OCI-LY3 (cell line): Measurements from ENCODE around the gene SUPV3L1.

Experiments used
- H2AFZ ChIP-seq: fragments of 200-600, 300-600 bp; shearing (Covaris generic); 2 replicates; pipeline ENCODE4 v1.6.0; 2014; ENCODE audit warnings: antibody characterized with exemption, low read depth, low read length
- H3K27ac ChIP-seq: fragments of 200-600, 300-600 bp; sonication (generic); 2 replicates; pipeline ENCODE4 v1.5.1; 2014; ENCODE audit warnings: mild to moderate bottlenecking, low read length, moderate library complexity, mixed read lengths
- H3K27me3 ChIP-seq: fragments of 200-600, 300-600 bp; sonication (generic); 2 replicates; pipeline ENCODE4 v1.6.1; 2014; ENCODE audit warnings: low read depth, low read length, mixed read lengths
- H3K36me3 ChIP-seq: fragments of 200-600, 300-600 bp; sonication (generic); replicated peaks from 2 replicates; pipeline ENCODE3; 2014; ENCODE audit warnings: low read depth, low read length, mixed read lengths
- H3K4me1 ChIP-seq: fragments of 300-600, 200-600 bp; sonication (generic); 2 replicates; pipeline ENCODE4 v1.6.1; 2014; ENCODE audit warnings: low read length, mixed read lengths
- H3K4me2 ChIP-seq: fragments of 200-600, 300-600 bp; sonication (generic); 2 replicates; pipeline ENCODE4 v1.6.1; 2014; ENCODE audit warnings: low read length, mixed read lengths
- H3K4me3 ChIP-seq: fragments of 300-600, 200-600 bp; sonication (generic); 2 replicates; pipeline ENCODE4 v1.5.1; 2014; ENCODE audit warnings: antibody characterized with exemption, mild to moderate bottlenecking, low read length, moderate library complexity
- H3K79me2 ChIP-seq: fragments of 300-600, 200-600 bp; shearing (Covaris generic); 2 replicates; pipeline ENCODE4 v1.6.1; 2014; ENCODE audit warnings: mild to moderate bottlenecking, low read length, mixed read lengths
- H3K9ac ChIP-seq: fragments of 300-600, 200-600 bp; shearing (Covaris generic); 2 replicates; pipeline ENCODE4 v1.6.0; 2014; ENCODE audit warnings: mild to moderate bottlenecking, low read length, moderate library complexity
- H3K9me3 ChIP-seq: fragments of 200-600, 300-600 bp; shearing (Covaris generic); 2 replicates; pipeline ENCODE4 v1.6.1; 2014; ENCODE audit warnings: low read length, mixed read lengths; ENCODE audit not compliant: insufficient read depth
- H4K20me1 ChIP-seq: fragments of 200-600, 300-600 bp; sonication (generic); 2 replicates; pipeline ENCODE4 v1.6.1; 2016; ENCODE audit warnings: low read length, mixed read lengths; ENCODE audit not compliant: insufficient read depth
- CTCF ChIP-seq: fragments of 200-600, 300-600 bp; sonication (generic); IDR thresholded peaks from 2 replicates; pipeline ENCODE4 v1.5.1; 2014; ENCODE audit warnings: antibody characterized with exemption, low read length, low read depth
- EZH2phosphoT487 ChIP-seq: fragments of 200-600 bp; shearing (Covaris generic); IDR thresholded peaks from 2 replicates; pipeline ENCODE4 v1.6.1; 2018; ENCODE audit warnings: antibody characterized with exemption, mixed run types, low read depth

Gene SUPV3L1

GRCh38 chr10:69240455-69240854 lies 60.4 kb downstream of the SUPV3L1 start:
- no peak overlapping the region for H3K4me2 ChIP-seq
- TF ChIP-seq EZH2phosphoT487 (no peak), CTCF (no peak)
- no peaks in the 10 kb centered on the region for H3K9me3 ChIP-seq
- H3K4me1 ChIP-seq, result no peaks in the 10 kb centered on the region
- H3K79me2 ChIP-seq, result no peaks in the 10 kb centered on the region
- no peak overlapping the region for H2AFZ ChIP-seq
- no peak overlapping the region for H3K27ac ChIP-seq
- H4K20me1 ChIP-seq, result no peaks in the 10 kb centered on the region
- no peak overlapping the region for H3K4me3 ChIP-seq
- H3K9ac ChIP-seq, result no peak overlapping the region
- H3K36me3 ChIP-seq, result no peaks in the 10 kb centered on the region
- no peaks in the 10 kb centered on the region for H3K27me3 ChIP-seq

DNA sequence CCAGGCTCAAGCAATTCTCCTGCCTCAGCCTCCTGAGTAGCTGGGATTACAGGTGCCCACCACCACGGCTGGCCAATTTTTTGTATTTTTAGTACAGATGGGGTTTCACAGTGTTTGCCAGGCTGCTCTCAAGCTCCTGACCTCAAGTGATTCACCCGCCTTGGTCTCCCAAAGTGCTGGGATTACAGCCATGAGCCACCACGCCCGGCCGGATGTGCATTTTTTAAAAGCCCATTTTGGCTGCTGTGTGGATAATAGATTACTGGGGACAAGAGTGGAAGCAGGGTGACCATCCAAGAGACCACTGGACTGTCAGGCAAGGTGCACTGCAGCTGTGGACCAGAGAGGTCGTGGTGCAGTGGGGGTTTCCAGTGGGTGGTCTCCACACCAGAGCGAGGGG lies 61.5 kb downstream of the SUPV3L1 start:
- TF ChIP-seq EZH2phosphoT487 (no peak), CTCF (no peak)
- H2AFZ ChIP-seq, result no peak overlapping the region
- no peaks in the 10 kb centered on the region for H3K4me1 ChIP-seq
- no peaks in the 10 kb centered on the region for H3K9me3 ChIP-seq
- no peaks in the 10 kb centered on the region for H3K36me3 ChIP-seq
- H3K27me3 ChIP-seq, result no peaks in the 10 kb centered on the region
- H4K20me1 ChIP-seq, result no peaks in the 10 kb centered on the region
- H3K9ac ChIP-seq, result no peak overlapping the region
- no peak overlapping the region for H3K4me2 ChIP-seq
- H3K79me2 ChIP-seq, result no peaks in the 10 kb centered on the region
- H3K27ac ChIP-seq, result no peak overlapping the region
- no peak overlapping the region for H3K4me3 ChIP-seq

- Histone ChIP-seq H3K4me3 (no peak overlapping the region), H3K9ac (no peak overlapping the region), H3K79me2 (no peaks in the 10 kb centered on the region), H3K27ac (no peak overlapping the region), H3K4me1 (no peaks in the 10 kb centered on the region), H4K20me1 (no peaks in the 10 kb centered on the region), H3K36me3 (no peaks in the 10 kb centered on the region), H3K27me3 (no peaks in the 10 kb centered on the region), H3K9me3 (no peaks in the 10 kb centered on the region), H2AFZ (no peak overlapping the region), H3K4me2 (no peak overlapping the region)
- TF ChIP-seq EZH2phosphoT487, result no peak
- TF ChIP-seq CTCF, result no peak
Observed at GRCh38 chr10:69242040-69242851, 62.2 kb downstream of the SUPV3L1 start.

GRCh38 chr10:69242852-69243212 lies 62.8 kb downstream of the SUPV3L1 start:
- Histone ChIP-seq H3K36me3 (no peaks in the 10 kb centered on the region), H3K9ac (no peak overlapping the region), H3K9me3 (no peaks in the 10 kb centered on the region), H4K20me1 (no peaks in the 10 kb centered on the region), H3K4me3 (no peak overlapping the region), H3K27ac (no peak overlapping the region), H3K27me3 (no peaks in the 10 kb centered on the region), H3K79me2 (no peaks in the 10 kb centered on the region), H3K4me2 (no peak overlapping the region), H2AFZ (no peak overlapping the region), H3K4me1 (no peaks in the 10 kb centered on the region)
- no peak for TF ChIP-seq EZH2phosphoT487
- TF ChIP-seq CTCF, result no peak
